PC-9 (cell line): Measurements from ENCODE around the gene ACSM2B. TPM values are rescaled to one million over a fixed set of nuclear protein-coding genes. Genes with fewer than 3 reads are reported as not detected.

Source experiments
- BruUV-seq: library from RNA; stranded (reverse); fragments of 400-500 nt; replicated peaks from 2 replicates; lab custom pipeline; 2021; lab: Mats Ljungman, UMichigan
- CTCF ChIA-PET: fragments of 300-600 bp; sonication (Branson Sonifier 250); formaldehyde crosslinking; loops from one replicate; lab custom pipeline; 2022; ENCODE audit warnings: antibody characterized with exemption; lab: Charles Lee
- POLR2A ChIA-PET: fragments of 300-600 bp; sonication (Branson Sonifier 250); formaldehyde crosslinking; loops from one replicate; lab custom pipeline; 2022; ENCODE audit warnings: antibody characterized with exemption; ENCODE audit not compliant: unreplicated experiment; lab: Charles Lee
- DNase-seq, 2 experiments: peaks; one replicate each; pipeline versions ENCODE4 v3.0.0 to v3.0.0-alpha.2; 2015 to 2022; ENCODE audit warnings: mixed read lengths in 1 of 2
- H2AFZ ChIP-seq: fragments of 200-600 bp; sonication (generic); 2 replicates; pipeline ENCODE4 v1.8.1; 2017; ENCODE audit warnings: antibody characterized with exemption
- H3F3A ChIP-seq: fragments of 200-600 bp; sonication (generic); 2 replicates; pipeline ENCODE4 v1.8.1; 2017; ENCODE audit warnings: antibody characterized with exemption, mild to moderate bottlenecking, low read depth; ENCODE audit not compliant: insufficient read depth
- H3K27ac ChIP-seq: fragments of 200-600 bp; sonication (generic); 2 replicates; pipeline ENCODE4 v1.6.1; 2016; ENCODE audit warnings: mixed run types
- H3K27me3 ChIP-seq: fragments of 200-600 bp; sonication (generic); 2 replicates; pipeline ENCODE4 v1.6.1; 2016; ENCODE audit warnings: low read depth, mixed run types; ENCODE audit not compliant: insufficient read depth
- H3K36me3 ChIP-seq: fragments of 200-600 bp; sonication (generic); 2 replicates; pipeline ENCODE4 v1.6.1; 2016; ENCODE audit warnings: low read depth, mixed run types
- H3K4me1 ChIP-seq: fragments of 200-600 bp; sonication (generic); replicated peaks from 2 replicates; pipeline ENCODE4 v1.6.1; 2016; ENCODE audit warnings: mixed run types; ENCODE audit not compliant: insufficient read depth
- H3K4me2 ChIP-seq: fragments of 200-600 bp; sonication (generic); 2 replicates; pipeline ENCODE4 v1.6.1; 2017; ENCODE audit warnings: mixed run types
- H3K4me3 ChIP-seq: fragments of 200-600 bp; sonication (generic); 2 replicates; pipeline ENCODE4 v1.6.1; 2016; ENCODE audit warnings: mixed run types
- H3K79me2 ChIP-seq: fragments of 200-600 bp; sonication (generic); 2 replicates; pipeline ENCODE4 v1.6.1; 2017; ENCODE audit warnings: low read depth, mixed run types
- H3K9me2 ChIP-seq: fragments of 200-600 bp; sonication (generic); 2 replicates; pipeline ENCODE4 v1.8.1; 2017; ENCODE audit warnings: mild to moderate bottlenecking; ENCODE audit not compliant: insufficient read depth
- H3K9me3 ChIP-seq: fragments of 200-600 bp; sonication (generic); 2 replicates; pipeline ENCODE4 v1.8.1; 2016; ENCODE audit warnings: low read depth; ENCODE audit not compliant: insufficient read depth
- H4K20me1 ChIP-seq: fragments of 200-600 bp; sonication (generic); 2 replicates; pipeline ENCODE4 v1.8.1; 2017; ENCODE audit not compliant: insufficient read depth
- CTCF ChIP-seq: fragments of 200-600 bp; sonication (generic); conservative IDR thresholded peaks from 2 replicates; pipeline ENCODE4 v1.6.1; 2017; ENCODE audit warnings: mixed run types, antibody characterized with exemption, mild to moderate bottlenecking, moderate library complexity
- EZH2 ChIP-seq: fragments of 200-600 bp; sonication (generic); IDR thresholded peaks from 2 replicates; pipeline ENCODE4 v1.8.0; 2017; ENCODE audit warnings: antibody characterized with exemption, low read depth
- intact Hi-C: fragments of 100-400 bp; cut with micrococcal nuclease; formaldehyde crosslinking; loops from one replicate; pipeline ENCODE4 v1.10.0; 2022; ENCODE audit not compliant: unreplicated experiment
- total RNA-seq: library from RNA; stranded (reverse); gene quantifications from 2 replicates; pipeline ENCODE4 v1.2.3, GENCODE V29; 2021

Gene ACSM2B
- total RNA-seq, 1 experiment from 2014 or later = not detected

GRCh38 chr16:20613481-20614185, 37.5 kb upstream of the ACSM2B start:
- DNase-seq = no peak
- BruUV-seq = no TSS peak
- intact Hi-C loops = no loop called here
- Histone ChIP-seq H4K20me1 (no peaks in the 10 kb centered on the region), H3K9me3 (no peaks in the 10 kb centered on the region), H3K27ac (no peak overlapping the region), H3K9me2 (no peaks in the 10 kb centered on the region), H3K27me3 (peaks cover 54% of the 10 kb centered on the region), H3K4me2 (no peak overlapping the region), H3K4me3 (no peak overlapping the region), H2AFZ (no peak overlapping the region), H3K4me1 (no peaks in the 10 kb centered on the region), H3K79me2 (no peaks in the 10 kb centered on the region), H3K36me3 (no peaks in the 10 kb centered on the region), H3F3A (no peaks in the 10 kb centered on the region)
- CTCF ChIA-PET = interaction anchor here (0.6 kb wide), 1 partner anchor 78 kb away, joined by 3 read pairs; no protein-coding TSS in a partner anchor
- TF ChIP-seq CTCF (no peak), EZH2 (no peak)
- POLR2A ChIA-PET = no interaction called here

- CTCF ChIA-PET = interaction anchor here (0.6 kb wide), 1 partner anchor 78 kb away, joined by 3 read pairs; no protein-coding TSS in a partner anchor
- Histone ChIP-seq H3K27me3 (peaks cover 50% of the 10 kb centered on the region), H3K27ac (no peak overlapping the region), H4K20me1 (no peaks in the 10 kb centered on the region), H3K4me1 (no peaks in the 10 kb centered on the region), H3K9me2 (no peaks in the 10 kb centered on the region), H3K36me3 (no peaks in the 10 kb centered on the region), H2AFZ (no peak overlapping the region), H3F3A (no peaks in the 10 kb centered on the region), H3K4me2 (no peak overlapping the region), H3K9me3 (no peaks in the 10 kb centered on the region), H3K4me3 (no peak overlapping the region), H3K79me2 (no peaks in the 10 kb centered on the region)
- TF ChIP-seq EZH2 (no peak), CTCF (no peak)
- intact Hi-C loops = no loop called here
- BruUV-seq = no TSS peak
- POLR2A ChIA-PET = no interaction called here
- DNase-seq = no peak
Measured at GRCh38 chr16:20612551-20613480, 36.6 kb upstream of the ACSM2B start.

GRCh38 chr16:20611975-20612481, 35.9 kb upstream of the ACSM2B start:
- intact Hi-C loops = no loop called here
- Histone ChIP-seq H2AFZ (no peak overlapping the region), H3K27ac (no peak overlapping the region), H3F3A (no peaks in the 10 kb centered on the region), H3K9me2 (no peaks in the 10 kb centered on the region), H3K79me2 (no peaks in the 10 kb centered on the region), H3K27me3 (peaks cover 50% of the 10 kb centered on the region), H4K20me1 (no peaks in the 10 kb centered on the region), H3K4me1 (no peaks in the 10 kb centered on the region), H3K4me2 (no peak overlapping the region), H3K9me3 (no peaks in the 10 kb centered on the region), H3K36me3 (no peaks in the 10 kb centered on the region), H3K4me3 (no peak overlapping the region)
- ChIA-PET POLR2A (no interaction called here), CTCF (no interaction called here)
- DNase-seq = no peak
- no peak for TF ChIP-seq EZH2
- no peak for TF ChIP-seq CTCF
- no TSS peak for BruUV-seq
